HG03469 (cell line): Measurements from ENCODE around the gene TMPRSS9.

Experiments used
- ATAC-seq: cut with Tn5 transposase; IDR thresholded peaks from one replicate; pipeline ENCODE4 v1.9.1; 2021; ENCODE audit warnings: mild to moderate bottlenecking, moderate library complexity, moderate number of reproducible peaks; ENCODE audit not compliant: unreplicated experiment

The TMPRSS9 gene

DNA sequence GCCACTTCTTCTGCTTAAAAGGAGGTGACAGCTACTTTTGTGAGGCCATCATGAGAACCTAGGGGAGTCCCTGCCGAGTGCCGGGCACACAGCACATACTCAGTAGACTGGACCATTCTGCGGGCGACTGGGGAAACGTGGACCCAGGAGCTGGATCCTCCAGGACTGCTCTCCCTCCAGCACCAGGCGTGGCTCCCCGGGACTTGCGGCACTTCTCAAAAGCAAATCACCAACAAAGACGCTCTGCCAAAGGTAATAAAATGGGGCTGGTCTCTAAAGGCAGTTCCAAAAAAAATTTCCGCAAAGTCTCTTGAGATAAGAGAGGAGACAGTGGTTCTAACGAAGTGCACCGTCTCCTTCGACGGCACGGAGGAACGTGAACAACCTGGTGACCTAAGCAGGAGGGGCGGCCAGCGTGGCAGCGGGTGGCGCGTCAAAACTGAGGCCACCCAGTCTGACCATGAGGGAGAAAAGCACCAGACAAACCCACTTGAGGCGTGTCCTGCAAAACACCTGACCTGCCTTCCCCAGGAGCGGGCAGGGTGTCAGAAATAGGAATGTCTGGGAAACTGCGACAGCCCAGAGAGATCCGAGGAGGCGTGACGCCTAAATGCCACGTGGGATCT lies 1.4 kb upstream of the TMPRSS9 start:
- no peak for ATAC-seq

DNA sequence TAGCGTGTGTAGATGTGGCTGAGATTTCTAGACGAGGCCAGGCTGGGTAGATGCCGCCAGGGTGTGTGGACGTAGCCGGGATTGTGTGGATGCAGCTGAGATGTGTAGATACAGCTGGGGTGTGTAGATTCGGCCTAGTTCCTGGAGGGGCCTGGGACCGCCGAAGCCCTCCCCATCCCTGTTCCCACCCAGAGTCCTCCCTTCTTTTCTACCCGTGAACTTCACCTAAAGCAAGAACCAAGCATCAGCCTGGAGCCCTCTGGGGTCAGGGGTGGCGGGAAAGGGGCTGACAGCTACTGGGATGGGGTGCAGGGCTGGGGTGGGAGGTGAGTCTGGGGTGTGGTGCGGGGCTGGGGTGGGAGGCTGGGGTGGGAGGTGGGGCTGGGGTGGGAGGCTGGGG lies 768 bp downstream of the TMPRSS9 start:
- ATAC-seq = no peak

DNA sequence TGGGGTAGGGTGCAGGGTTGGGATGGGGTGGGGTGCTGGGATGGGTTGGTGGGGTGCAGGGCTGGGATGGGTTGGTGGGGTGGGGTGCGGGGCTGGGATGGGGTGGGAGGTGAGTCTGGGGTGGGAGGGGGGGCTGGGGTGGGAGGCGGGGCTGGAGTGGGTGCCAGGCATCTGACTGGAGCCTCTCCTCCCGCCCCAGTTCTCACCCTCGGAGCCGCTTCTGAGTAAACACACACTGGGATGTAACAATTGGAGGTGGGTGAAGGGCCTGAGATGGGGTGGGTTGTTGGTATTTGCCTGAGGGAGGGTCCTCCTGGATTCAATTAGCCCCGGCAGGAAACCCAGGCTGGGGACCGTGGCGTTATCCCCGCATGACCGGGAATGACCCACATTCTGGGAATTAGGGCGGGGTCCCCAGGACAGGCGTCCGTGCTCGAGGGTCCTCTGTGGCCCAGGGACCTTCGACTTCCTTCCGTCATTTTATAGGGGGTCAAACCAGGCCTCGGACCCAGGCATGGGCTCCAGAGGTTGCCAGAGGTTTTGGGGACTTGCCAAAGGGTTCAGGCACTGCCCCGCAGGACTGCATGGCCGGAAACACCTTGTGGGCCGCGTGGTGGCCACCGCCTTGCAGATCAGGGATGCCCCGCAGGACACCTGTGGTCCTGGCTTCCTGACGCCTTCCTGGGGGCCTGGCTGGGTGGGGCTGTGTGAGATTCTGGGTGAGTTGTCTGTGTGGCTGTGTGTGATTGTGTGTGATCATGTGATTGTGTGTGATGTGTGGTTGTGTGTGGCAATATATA lies 1.4 kb downstream of the TMPRSS9 start:
- ATAC-seq = no peak

DNA sequence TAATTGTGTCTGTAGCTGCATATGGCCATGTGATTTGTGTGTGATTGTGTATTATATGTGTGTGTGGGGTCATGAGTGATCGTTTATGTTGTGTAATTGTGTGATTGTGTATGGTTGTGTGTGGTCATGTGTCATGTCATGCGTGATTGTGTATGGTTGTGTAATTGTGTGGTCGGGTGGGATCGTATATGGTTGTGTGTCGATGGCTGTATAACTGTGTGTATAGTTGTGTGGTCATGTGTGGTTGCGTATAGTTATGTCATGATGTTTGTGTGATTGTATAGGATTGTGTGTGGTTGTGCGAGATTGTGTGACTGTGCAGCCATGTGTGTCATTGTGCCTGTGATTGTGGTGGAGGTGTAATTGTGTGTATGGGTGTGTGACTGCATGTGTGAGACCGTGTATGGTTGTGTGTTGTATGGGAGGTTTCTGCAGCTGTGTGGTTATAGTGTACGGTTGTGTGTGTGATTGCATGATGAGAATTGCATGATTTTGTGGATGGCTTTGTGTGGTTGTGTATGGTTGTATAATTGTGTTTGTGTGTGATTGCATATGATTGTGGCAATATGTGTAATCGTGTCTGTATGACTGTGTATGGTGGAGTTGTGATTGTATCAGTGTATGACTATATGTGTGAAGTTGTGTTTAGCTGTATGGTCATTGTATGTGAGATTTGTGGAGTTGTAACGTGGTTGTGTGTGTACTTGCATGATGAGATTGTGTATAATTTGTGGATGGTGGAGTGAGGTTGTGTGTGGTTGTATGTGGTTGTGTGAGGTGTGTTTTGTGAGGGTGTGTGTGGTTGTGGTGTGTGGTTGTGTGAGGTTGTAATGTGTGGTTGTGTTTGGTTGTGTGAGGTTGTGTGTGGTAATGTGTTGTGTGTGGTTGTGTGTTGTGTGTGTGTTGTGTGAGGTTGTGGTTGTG lies 2.2 kb downstream of the TMPRSS9 start:
- no peak for ATAC-seq

DNA sequence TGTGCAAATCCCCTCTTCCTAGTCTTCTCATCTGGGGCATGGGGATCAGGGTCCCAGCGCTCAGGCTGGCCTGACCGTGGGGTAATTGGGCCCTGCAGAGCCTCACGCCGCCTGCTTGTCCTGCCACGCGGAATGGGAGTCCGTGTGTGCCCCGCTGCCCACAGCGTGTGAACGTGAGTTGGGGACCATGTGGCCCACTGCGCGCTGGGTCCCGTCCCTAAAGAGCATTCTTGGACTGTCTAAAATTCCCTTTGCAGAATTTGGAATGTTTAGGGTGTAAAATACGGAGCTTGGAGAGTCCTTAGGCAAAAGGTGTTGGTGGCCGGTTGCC lies 2.9 kb downstream of the TMPRSS9 start:
- no peak for ATAC-seq

DNA sequence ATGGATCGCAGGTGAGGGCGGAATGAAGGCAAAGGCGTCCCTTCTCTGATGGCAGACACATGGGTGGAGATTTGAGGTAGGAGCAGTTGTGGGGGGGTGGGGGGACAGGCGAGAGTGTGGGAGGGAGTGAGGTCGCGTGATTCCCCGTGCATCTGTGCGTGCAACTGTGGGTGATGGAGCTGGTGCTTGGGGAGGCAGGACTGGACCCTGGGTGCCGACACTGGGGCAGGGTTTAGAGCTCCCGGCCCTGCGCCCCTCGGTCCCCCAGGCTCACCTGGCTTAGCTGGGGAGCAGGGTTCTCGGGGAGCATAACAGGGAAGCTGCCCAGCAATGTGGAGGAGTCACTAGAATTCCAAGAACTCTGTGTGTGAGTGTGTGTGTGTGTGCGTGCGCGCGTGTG lies 3.4 kb downstream of the TMPRSS9 start:
- ATAC-seq = no peak

DNA sequence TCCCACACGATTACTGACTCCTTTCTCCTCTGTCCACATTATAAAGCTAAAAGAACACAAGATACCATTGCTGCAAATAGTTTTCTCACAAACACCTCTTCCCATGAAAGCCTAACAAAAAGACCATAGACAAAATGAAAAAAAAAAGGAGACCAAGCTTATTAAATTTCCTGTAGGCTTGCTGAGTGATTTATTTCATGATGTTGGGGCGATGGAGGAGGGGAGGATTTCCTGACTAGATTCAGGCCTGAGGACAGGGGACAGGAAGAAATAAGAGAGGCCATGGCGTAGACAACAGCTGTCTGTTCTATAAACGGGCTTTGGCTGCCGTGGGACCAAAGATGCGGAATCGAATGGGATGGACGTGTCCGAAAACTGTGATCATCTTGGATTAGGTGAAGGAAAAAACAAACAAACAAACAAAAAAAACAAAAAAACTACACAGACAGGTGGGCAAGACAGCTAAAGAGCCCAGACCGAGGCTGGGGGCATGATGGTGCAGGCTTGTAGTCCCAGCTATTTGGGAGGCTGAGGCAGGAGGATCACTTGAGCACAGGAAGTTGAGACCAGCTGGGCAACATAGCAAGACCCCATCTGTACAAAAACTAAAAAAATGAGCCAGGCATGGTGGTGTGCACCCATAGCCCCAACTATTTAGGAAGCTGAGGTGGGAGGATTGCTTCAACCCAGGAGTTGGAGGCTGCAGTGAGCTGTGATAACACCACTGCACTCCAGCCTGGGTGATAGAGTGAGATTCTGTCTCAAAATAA lies 5.3 kb downstream of the TMPRSS9 start:
- no peak for ATAC-seq

DNA sequence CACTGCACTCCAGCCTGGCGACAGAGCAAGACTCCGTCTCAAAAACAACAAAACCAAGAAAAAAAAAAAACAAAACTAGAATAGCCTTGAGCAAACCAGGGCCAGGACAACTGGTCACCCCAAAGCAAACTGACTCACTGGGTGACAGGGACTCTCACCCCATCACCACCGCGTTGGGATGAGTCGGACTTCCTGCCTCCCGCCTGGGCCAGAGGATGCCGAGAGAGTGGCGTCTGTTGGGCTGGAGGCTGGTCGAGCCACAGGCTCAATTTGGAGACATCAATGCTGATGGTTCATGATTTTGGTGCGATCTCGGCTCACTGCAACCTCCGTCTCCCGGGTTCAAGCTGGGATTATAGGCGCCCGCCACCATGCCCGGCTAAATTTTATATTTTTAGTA lies 11.6 kb downstream of the TMPRSS9 start:
- ATAC-seq = no peak

DNA sequence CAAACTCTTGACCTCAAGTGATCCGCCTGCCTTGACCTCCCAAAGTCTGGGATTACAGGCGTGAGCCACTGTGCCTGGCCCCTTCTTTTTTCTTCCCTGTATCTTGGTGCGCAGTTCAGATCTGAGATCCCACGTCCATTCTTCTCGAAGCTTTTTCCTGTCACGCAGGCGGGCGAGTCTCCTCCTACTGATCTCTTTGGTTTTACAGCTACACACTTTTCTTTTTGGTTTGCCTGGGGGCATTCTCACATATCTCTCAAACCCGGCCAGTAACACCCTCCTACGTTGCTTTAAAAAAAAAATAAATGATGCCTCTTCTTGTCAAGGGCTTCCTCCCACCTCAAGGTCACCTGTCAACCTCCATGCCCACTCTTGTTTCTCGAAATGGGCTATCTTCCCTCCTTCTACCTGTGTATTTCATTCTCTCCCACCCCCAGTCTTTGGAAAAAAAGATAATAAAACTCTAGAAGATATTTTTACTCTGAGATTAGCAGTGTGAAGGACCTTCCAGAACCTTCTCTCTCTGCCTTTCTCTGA lies 12.1 kb downstream of the TMPRSS9 start:
- no peak for ATAC-seq

DNA sequence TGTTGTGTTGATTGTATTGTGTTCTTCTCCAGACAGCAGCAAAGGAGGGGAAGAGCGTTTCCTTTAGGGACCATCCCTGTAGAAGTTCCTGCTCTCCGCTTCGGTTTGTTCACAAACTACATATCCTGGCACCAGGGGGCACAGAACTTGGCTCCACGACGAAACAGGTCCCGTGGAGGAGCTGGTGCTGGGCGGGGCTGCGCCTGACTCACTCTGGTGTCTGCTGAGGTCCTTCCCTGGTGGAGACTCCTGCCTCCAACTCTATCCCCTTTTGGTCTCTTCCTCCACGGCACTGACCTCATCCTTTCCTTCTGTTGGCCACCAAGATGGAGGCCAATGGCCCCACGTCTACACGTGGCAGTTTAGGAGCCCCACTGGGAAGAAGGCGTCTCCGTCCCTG lies 14.7 kb downstream of the TMPRSS9 start:
- ATAC-seq = no peak

DNA sequence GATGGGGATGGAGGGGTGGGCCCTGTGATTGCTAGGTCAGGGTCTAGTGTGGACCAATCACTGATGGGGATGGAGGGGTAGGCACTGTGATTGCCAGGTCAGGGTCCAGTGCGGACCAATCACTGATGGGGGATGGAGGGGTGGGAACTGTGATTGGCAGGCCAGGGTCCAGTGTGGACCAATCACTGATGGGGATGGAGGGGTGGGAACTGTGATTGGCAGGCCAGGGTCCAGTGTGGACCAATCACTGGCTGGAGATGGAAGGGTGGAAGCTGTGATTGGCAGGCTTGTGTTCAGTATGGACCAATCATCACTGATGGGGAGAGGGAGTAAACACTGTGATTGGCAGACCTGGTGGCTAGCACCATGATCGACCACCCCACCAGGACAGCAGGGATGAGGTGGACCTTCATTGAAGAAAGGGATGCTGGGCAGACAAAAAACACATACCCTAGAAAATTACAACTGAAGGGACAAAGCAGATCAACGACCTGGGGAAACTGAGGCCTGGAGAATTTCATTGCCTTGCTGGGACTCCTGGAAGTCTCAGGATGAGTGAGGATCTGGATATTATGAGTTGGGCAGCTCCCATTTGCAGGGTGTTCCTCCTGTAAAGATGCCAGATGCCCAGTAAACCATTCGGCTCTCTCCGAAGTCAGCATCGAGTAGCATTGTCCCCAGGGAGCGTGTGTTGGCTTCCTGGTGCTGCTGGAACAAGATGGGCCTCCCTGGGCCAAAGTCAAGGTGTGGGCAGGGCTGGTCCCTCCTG lies 15.5 kb downstream of the TMPRSS9 start:
- no peak for ATAC-seq

DNA sequence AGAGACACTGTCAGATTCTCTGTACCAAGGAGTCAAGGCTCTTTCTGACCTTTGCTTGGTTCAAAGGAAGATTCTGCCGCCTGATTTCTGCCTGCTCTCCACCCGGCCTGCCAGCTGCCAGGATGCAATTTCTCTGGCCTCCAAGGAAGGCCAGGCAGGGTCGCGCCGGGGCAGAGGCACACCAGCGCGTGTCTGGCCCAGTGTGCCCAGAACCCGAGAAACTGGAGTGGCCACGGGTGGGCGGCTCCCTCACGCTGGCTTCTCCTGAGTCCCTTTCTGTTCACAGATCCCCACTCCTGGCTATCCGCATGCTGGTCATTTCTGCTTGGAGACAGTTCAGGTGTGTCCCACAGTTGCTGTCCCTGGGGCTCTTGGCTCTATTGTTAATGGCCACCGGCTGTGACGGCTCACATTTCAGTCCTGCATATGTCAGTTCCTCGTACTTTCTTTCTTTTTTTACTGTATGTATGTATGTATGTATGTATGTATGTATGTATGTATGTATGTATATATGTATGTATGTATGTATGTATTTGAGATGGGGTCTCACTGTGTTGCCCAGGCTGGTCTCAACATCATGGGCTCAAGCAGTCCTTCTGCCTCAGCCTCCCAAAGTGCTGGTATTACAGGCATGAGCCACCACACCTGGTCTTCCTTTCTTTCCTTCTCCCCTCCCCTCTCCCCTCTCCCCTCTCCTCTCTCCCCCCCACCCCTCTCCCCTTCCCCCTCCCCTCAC lies 16.9 kb downstream of the TMPRSS9 start:
- ATAC-seq = no peak

DNA sequence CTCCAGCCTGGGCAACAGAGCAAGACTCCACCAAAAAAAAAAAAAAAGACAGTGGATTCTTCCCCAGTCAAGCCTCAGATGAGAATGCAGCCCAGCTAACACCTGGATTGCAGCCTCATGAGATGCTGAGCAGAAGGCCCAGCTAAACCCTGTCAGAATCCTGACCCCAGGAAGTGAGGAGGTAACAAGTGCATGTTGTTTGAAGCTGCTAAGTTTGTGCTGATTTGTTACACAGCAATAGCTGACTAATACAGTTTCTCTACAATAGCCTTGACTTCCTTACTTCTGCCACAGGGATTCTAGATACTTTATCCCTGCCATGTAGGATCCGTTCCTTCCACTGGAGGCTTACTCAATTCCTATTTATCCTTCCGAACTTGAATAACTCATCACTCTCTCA lies 20.5 kb downstream of the TMPRSS9 start:
- no peak for ATAC-seq

DNA sequence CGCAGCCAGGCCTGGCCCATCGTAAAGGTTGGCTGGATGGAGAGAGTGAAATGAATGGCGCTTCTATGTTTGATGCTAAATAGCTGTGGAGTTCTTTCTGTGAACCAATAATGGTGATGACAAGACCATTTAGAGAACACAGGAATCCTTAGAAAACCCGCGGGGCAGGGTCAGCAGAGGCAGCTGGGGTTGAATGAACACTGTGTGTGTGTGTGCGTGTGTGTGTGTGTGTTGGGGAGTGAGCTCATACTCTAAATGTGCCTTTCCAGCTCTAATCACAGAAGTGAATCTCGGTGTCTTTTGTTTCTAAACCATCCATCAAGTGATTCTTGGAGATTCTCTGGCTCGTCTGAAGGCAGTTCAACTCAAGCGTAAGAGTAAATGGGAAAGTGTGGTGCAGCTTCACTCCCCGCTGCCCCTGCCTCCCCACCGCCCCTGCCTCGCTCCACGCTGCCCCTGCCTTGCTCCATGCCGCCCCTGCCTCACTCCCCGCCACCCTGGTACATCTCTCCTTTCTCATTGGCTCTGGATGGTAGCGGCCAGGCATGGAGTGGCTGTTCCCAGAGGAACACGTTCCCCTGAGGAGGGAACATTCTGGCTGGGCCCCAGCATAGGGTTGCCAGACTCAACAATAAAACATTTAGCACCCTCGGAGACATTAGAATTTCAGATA lies 21.2 kb downstream of the TMPRSS9 start:
- no peak for ATAC-seq

DNA sequence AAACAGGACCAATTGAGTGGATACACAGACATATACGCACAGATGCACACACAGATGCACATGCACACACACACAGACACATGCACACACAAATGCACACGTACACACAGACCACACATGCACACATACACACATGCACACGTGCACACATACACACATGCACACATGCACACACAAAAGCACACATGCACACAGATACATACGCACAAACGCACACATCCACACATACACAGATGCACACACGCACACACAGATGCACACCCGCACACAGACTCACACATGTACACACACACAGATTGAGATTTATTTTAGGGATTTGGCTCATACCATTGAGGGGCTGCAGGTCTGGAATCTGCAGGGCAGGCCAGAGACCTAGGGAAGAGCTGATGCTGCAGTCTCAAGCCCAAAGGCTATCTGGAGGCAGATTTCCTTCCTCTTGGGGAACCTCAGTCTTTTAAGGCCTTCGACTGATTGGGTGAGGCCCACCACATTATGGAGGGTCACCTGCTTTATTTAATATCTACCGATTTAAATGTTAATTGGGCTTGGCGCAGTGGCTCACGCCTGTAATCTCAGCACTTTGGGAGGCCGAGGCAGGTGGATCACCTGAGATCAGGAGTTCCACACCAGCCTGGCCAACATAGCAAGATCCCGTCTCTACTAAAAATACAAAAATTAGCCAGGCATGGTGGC lies 22.6 kb downstream of the TMPRSS9 start:
- no peak for ATAC-seq

DNA sequence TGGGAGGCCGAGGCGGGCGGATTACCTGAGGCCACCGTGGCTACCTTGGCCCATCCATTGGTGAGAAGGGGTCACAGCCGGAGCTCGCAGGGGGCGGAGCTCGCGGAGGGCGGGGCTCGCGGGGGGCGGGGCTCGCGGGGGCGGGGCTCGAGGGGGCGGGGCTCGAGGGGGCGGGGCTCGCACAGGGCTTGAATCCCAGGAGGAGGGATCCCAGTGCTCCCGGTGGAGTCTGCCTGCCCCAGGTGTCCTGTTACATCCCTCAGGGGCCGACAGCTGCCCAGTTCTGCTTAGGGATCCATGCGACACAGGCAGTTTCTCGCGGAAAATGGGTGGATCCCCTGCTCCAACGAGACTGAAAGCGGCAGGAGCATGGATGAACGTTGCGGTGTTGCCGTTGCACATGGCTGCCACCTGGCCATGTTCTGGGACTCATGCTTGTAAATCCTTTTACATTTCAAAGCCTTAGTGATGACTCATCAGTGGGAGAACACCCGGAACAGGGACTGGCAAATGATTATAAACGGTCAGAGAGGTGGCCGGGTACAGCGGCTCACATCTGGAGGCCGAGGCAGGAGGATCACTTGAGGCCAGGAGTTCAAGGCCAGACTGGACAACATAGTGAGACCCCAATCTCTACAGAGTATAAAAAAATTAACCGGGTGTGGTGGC lies 25.1 kb downstream of the TMPRSS9 start:
- ATAC-seq = no peak
